Testis (tissue), 3 donors: Measurements from ENCODE around the gene GABRB3. TPM values are rescaled to one million over a fixed set of nuclear protein-coding genes. Genes with fewer than 3 reads are reported as not detected.

Experiments
- DNase-seq: peaks from one replicate; pipeline ENCODE4 v3.0.0-alpha.2; 2019
- H3K27ac ChIP-seq, 2 donors: fragments of 200-600 bp; sonication (generic); one replicate each; pipeline ENCODE4 v1.5.1; 2019
- H3K27me3 ChIP-seq: fragments of 200-600 bp; sonication (generic); one replicate; pipeline ENCODE4 v1.5.1; 2019
- H3K36me3 ChIP-seq: fragments of 200-600 bp; sonication (generic); one replicate; pipeline ENCODE4 v1.5.1; 2017; ENCODE audit warnings: low read depth; ENCODE audit errors: missing control alignments
- H3K4me1 ChIP-seq: fragments of 200-600 bp; sonication (generic); one replicate; pipeline ENCODE4 v1.5.1; 2019
- H3K4me3 ChIP-seq, 2 donors: fragments of 200-600 bp; sonication (generic); one replicate each; pipeline ENCODE4 v1.5.1; 2017 to 2019
- H3K9me3 ChIP-seq: fragments of 200-600 bp; sonication (generic); one replicate; pipeline ENCODE4 v1.5.1; 2017
- CTCF ChIP-seq, 3 experiments: fragments of 450-650 bp in 2 of 3; fragments of 200-600 bp in 1 of 3; sonication (generic) in 1 of 3; IDR thresholded peaks; one replicate each; pipeline ENCODE4 v1.5.1; 2016 to 2019; ENCODE audit warnings: antibody characterized with exemption in 3 of 3, mild to moderate bottlenecking in 2 of 3, moderate library complexity in 1 of 3
- POLR2A ChIP-seq: fragments of 450-650 bp; IDR thresholded peaks from one replicate; pipeline ENCODE4 v1.6.1; 2017; ENCODE audit warnings: antibody characterized with exemption, mild to moderate bottlenecking, moderate library complexity
- WGBS, 2 donors: methylation state at CpG; one replicate each; pipeline ENCODE4 v1.1.5; 2018; 5-methylcytosine and 5-hydroxymethylcytosine counted together
- intact Hi-C: fragments of 100-400 bp; cut with DNase I; formaldehyde crosslinking; loops from one replicate; pipeline ENCODE4 v1.15.1; 2023; ENCODE audit warnings: low total_unique reads
- polyA plus RNA-seq: library from polyadenylated mRNA; stranded (reverse); fragments of 350-450 nt; fragmentation: Illumina TruSeq; extraction: RNeasy Lipid Tissue Mini Kit (QIAGEN cat#74804); gene quantifications from one replicate; pipeline ENCODE4 v1.2.3, GENCODE V29; 2014; ENCODE audit warnings: low read depth, low replicate concordance; ENCODE audit not compliant: insufficient read depth
- total RNA-seq, 2 donors: library from RNA; depleted of rRNA; stranded (reverse); fragments of >200 nt; gene quantifications; one replicate each; pipeline ENCODE4 v1.2.3, GENCODE V29; 2016

GABRB3 gene
- total and polyA plus RNA-seq, 3 donors from 2014 or later: 11.8 to 19.6 (median 16.2) TPM

GRCh38 chr15:26716069-26716468 lies 56.8 kb downstream of the GABRB3 start:
- WGBS, 2 donors: 86 to 90% methylated on average over 3 of the region's 3 CpGs
- DNase-seq: no peak
- Histone ChIP-seq H3K4me1 (no peaks in the 10 kb centered on the region), H3K36me3 (no peaks in the 10 kb centered on the region), H3K27me3 (no peaks in the 10 kb centered on the region), H3K4me3 (no peak overlapping the region), H3K27ac (no peak overlapping the region), H3K9me3 (no peaks in the 10 kb centered on the region)
- TF ChIP-seq CTCF (IDR thresholded peaks at IDR 0.05) (no peak), POLR2A (no peak)
- intact Hi-C loops: no loop called here

GRCh38 chr15:26713498-26713897 lies 59.4 kb downstream of the GABRB3 start:
- Histone ChIP-seq H3K9me3 (no peaks in the 10 kb centered on the region), H3K4me1 (no peaks in the 10 kb centered on the region), H3K4me3 (no peak overlapping the region), H3K27me3 (no peaks in the 10 kb centered on the region), H3K36me3 (no peaks in the 10 kb centered on the region), H3K27ac (no peak overlapping the region)
- DNase-seq: no peak
- 90% methylated on average over 5 of the region's 5 CpGs for WGBS, 2 donors
- intact Hi-C loops: no loop called here
- TF ChIP-seq POLR2A: no peak
- no peak for TF ChIP-seq CTCF (IDR thresholded peaks at IDR 0.05)

GRCh38 chr15:26712335-26712734 lies 60.5 kb downstream of the GABRB3 start:
- DNase-seq: no peak
- intact Hi-C loops: no loop called here
- H3K36me3 ChIP-seq: no peaks in the 10 kb centered on the region
- H3K4me1 ChIP-seq: no peaks in the 10 kb centered on the region
- H3K9me3 ChIP-seq: no peaks in the 10 kb centered on the region
- no peaks in the 10 kb centered on the region for H3K27me3 ChIP-seq
- no peak overlapping the region for H3K4me3 ChIP-seq
- 80 to 81% methylated on average over 5 of the region's 5 CpGs for WGBS, 2 donors
- H3K27ac ChIP-seq: no peak overlapping the region
- no peak for TF ChIP-seq CTCF (IDR thresholded peaks at IDR 0.05)

- no peaks in the 10 kb centered on the region for H3K4me1 ChIP-seq
- no peak overlapping the region for H3K27ac ChIP-seq
- H3K9me3 ChIP-seq: no peaks in the 10 kb centered on the region
- 70 to 82% methylated on average over 10 of the region's 10 CpGs for WGBS, 2 donors
- H3K27me3 ChIP-seq: no peaks in the 10 kb centered on the region
- intact Hi-C loops: no loop called here
- TF ChIP-seq CTCF (IDR thresholded peaks at IDR 0.05): no peak
- no peak for TF ChIP-seq POLR2A
- no peak overlapping the region for H3K4me3 ChIP-seq
- no peaks in the 10 kb centered on the region for H3K36me3 ChIP-seq
- no peak for DNase-seq
These were observed 61.4 kb downstream of the GABRB3 start for GRCh38 chr15:26711445-26711844.

- Histone ChIP-seq H3K9me3 (no peaks in the 10 kb centered on the region), H3K4me1 (no peaks in the 10 kb centered on the region), H3K36me3 (no peaks in the 10 kb centered on the region), H3K4me3 (no peak overlapping the region), H3K27ac (no peak overlapping the region), H3K27me3 (no peaks in the 10 kb centered on the region)
- DNase-seq: no peak
- TF ChIP-seq CTCF (IDR thresholded peaks at IDR 0.05) (no peak), POLR2A (no peak)
- 55 to 63% methylated on average over 1 of the region's 1 CpG for WGBS, 2 donors
- intact Hi-C loops: no loop called here
These were observed 70.5 kb downstream of the GABRB3 start for GRCh38 chr15:26702381-26702780.
